Femur (tissue), 1 donor: ENCODE measurements around the gene MTG2.

Source experiments
- DNase-seq: peaks from one replicate; pipeline ENCODE4 v3.0.0-alpha.2; 2017

The MTG2 gene

DNA sequence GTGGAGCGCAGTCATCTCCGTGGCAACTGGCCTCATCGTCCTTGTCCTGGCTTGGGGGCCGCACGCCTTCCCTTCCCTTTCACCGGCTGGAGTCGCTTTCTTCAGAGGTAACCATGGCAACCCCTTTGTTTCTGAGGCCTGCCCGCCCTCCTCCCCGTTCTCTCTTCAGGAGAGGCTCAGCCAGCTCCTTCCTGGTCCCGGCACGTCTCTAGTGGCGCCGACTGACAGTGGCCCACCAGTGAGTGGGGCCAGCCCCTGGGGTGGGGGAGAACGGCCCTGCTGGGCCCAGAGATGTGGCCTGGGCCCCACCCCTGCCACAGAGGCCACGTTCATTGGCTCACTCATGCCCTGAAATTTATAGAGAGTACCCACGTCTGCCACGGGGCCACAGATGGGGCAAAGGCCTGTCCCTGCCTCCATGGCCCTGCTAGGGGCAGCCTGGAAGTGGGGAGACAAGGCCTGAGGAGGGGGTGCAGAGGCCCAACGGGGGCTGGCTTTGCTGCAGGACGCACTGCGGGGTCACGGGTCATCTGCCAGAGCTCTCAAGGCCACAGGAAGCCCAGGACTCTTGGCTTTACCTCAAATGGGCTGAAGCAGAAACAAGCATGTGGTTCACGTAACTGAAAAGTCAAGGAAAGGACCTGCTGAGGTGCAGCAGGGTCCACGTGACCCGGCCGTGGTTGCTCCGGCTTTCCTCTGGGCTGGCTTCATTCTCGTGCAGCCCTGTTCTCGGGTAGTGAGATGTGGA lies 54.1 kb downstream of the MTG2 start:
- DNase-seq, result no peak

DNA sequence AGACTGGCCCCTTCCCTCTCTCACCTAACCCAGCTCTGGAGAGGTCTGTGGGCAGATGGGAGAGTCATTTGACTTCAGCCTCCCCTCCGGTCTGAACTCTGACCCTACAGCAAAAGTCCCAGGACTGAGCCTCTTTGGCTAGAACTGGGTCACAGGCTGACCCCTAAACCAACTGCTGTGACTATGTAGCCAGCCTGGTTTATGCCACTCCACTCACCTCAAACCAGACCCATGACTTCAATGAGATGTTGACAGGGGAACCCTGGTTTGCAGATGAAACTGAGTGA lies 54.6 kb downstream of the MTG2 start:
- DNase-seq, result no peak

DNA sequence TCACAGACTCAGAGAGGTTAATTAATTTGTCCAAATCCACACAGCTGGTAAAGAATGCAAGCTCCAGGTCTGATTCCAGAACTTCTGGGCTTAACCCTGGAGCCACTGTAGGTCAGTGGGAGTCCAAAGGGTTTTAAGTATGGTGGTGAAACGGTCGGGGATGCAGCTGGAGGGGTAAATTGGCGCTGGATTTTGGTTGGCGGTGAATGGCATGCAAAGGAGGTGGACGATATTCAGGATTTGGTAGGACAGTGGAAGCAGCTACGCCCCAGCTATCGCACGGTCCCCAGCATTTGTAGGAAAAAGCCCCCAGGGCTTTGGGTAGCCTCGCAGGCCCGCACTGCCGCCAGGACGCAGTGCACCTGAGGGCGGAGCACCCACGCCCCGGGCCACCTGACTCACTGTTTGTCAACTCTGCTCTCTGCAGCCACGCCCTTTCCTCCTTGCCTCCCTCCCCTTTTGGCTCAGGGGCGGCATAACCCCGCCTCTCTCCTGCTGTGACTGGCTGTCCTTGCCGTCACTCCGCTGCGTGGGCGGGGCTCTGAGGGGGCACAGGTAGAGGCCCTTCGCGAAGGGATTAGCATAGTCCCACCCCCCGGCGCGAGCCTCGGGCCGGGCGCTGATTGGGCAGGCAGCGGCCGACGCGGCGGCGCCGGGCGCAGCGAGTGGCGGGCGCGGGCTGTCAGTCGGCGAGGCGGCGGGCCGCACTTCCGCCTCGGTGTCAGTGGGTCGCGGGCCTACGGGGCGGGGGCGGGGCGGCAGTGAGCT lies 55.2 kb downstream of the MTG2 start, which contains the start of gene OSBPL2:
Gene OSBPL2 (plus strand): TSS at position 721 of the 768 bp plus-strand sequence. CDS start 17,664 bp downstream, outside the sequence.
- DNase-seq, result peak; percentile 100

DNA sequence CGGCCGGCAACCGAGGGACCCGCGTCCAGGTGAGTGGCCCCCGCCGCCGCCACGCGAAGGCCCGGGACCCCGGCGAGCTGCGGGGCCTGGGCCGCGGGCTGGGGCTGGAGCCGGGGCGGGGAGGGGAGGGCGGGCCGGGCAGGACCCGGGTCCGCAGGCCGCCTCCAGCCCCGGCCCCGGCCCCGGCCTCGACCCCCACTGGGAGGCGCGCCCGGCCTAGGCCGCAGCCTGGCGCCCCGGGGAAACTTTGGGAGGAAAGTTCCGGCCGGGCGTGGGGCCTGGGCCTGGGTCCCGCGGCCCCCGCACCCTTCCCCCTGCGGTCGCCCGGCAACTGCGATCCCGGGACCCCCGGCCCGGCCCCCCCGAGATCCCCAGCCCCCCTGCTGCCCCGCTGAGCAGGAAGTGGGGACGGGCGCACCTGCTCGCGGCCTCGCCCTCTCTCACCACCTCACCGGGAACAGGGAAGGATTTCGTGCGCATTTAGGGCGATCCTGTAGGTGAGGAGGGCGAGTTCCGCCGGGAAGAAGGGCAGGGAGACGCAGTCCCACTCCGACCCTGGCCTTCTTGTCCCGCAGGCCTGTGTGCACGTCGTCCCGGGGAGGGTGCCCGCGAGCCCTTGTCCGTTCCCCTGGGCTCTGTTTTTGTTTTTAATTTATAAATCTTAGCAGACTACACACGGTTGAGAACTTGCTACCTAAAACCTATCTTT lies 55.9 kb downstream of the MTG2 start:
- DNase-seq, result no peak

DNA sequence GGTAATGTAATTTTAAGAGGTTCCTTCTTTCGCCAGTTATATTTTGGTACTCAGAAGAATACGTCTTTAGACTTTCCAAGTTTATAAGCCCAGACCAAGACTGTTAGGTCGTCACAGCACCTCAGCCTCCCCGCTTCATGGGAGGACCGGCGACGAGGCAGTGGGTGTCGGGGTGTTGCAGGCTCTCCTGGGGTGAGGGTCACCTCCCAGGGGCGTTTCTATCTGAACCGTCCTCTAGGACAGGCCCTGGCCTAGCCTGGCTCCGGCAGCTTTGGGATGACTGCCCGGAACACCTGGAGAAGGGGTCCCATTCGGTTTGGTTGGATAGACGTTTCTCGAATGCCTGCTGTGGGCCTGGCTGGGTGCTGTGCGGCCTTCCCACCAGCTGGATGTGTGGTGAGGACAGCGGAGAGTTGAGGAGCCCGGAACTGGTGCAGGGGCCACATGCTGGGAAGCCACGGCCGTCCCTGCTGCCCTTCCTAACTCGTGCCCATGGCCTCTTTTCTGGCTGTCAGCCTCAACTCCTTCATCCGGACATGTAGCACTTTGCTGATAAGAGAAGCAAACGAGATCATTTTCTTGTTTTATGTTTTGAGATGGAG lies 56.6 kb downstream of the MTG2 start:
- no peak for DNase-seq

DNA sequence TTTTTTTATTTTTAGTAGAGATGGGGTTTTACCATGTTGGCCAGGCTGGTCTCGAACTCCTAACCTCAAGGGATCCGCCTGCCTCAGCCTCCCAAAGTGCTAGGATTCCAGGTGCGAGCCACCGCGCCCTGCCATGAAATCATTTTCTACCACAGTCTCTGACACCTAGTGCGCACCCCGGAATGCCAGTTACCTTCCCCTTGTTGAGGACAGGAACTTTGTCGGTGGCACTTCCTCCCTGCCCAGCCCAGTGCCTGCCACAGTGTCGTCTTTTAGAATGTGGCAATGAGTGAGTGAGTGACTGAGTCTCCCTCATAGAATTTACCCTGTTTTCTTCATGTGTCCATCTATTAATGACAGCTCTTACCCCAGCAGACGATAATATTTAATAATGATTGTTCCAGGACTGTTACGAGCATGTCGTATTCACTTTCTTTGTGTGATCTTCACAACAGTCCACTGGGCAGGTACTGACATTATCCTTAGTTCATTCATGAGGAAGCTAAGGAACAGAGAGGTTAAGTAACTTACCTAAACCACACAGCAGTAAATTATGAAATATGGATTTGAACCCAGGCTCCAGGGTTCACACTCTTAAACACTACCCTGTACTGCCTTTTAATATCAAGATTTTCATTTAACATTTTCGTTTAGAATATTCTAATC lies 57.3 kb downstream of the MTG2 start:
- no peak for DNase-seq

DNA sequence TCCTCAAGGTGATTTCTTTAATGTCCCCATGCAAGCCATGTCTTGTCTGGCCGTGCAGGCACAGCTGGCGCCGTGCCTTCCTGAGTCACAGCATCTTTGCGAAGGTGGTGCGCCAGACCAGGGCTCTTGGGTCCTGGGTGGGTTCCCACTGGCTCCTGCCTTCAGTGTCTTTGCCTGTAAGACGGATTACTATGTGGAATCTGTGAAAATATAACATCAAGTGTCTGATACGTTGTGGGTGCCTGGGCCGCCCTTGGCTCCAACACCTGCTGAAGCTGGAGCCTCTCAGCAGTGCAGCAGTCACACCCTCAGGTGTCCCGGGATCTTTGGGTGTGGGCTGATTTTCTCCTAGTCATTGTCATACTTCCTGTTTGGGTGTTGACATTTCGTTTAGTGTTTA lies 58.7 kb downstream of the MTG2 start:
- DNase-seq, result no peak

DNA sequence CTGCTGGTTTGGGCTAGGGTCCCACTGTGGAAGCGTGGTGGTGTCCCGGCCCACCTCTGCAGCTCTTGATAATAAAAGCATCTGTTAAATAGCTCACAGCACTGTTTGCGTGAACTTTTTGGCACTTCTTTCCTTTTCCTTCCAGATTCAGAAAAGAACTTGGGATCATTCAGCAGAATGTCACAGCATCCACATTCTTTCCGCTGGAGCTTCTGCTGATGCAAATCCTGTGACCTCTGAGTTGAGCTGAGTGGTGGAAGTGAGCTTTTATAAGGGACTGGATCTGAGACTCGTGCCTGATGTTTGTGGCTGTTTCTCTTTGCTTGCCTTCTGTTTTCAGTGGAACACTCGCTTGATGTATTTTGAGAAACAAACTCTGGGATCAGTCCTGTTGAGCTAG lies 59.3 kb downstream of the MTG2 start:
- no peak for DNase-seq

DNA sequence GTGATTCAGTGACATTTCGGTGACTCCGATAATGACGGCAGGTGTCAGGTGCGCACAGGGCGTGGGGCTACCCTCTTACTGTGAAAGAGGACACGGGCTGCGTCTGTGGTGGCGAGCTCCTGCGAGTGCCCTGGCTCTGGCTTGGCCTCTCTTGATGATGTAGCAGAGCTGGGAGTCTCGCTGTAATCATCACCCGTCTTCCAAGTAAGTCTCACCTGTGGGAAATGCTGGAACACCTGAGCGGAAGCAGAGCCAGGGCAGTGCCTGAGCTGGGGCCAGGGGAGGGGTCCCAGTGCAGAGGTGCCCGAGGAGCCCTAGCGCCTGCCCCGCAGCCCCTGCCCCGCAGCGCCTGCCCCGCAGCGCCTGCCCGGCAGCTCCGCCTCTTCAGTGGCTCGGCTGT lies 60.3 kb downstream of the MTG2 start:
- no peak for DNase-seq

DNA sequence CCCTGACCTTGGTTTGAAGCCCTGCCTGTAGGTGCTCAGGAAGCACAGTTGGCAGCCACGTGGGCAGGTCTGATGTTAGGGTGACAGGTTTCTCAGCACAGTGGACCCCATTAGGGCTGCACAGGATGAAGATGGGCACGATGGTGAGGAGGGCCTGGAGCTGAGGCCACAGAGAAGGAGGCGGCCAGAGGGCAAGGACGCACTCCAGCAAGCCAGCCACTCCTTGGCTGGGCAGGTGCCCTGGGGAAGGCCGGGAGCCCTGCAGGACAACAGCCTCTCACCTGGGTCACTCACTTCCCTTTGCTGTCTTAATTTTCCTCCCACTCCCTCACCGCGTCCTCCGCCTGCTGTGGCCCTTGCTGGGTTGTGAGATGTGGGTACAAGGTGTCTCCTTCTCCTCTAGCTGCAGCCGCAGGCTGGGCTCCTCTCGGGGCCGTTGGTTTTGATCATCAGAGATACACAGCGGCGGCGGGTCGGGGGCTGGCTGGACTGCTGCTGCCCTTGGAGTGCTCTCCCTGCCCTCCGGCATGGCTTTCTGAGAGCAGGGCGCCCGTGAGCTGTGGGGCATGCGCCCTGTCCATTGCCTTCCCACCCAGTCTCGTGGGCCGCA lies 61.2 kb downstream of the MTG2 start:
- DNase-seq, result no peak

DNA sequence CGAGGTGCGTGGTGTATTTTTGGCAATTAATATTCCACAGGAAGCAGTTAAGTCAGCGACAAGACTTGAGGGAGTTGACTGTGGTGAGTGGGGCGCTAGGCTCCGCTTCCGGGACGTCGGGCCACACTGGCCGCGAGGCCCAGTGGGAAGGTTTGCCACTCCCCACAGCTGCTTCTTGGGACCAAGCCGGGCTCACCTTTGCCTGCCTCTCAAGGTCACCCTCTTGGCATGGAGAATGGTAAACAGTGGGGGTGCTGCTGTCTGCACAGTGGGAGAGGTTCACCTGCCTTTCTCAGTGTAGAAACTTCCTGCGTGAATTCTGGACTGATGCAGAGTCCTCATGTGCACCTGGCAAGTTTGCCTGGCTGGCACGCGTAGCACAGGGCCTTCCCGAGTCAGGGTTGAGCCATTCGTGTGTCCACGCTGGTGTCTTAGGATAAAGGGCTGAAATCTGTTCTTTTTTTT lies 61.8 kb downstream of the MTG2 start:
- no peak for DNase-seq

DNA sequence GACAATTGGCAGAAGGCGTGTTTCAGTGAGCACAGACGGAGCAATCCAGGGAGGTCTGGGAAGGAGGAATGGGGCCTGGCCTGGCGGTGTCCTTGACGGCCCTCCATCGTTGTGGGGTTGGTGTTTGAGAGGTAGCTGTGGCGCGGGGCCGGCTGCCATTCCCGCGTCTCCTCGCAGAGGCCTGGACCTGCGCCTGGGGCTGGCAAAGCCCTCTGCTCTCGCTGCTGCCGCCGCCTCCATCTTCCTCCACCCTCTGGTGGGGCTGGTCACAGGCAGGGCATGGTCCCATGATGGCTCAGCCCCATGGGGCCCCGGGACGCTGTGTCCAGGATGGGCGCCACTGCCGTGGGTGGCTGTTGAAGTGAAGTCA lies 63.1 kb downstream of the MTG2 start:
- DNase-seq, result no peak

DNA sequence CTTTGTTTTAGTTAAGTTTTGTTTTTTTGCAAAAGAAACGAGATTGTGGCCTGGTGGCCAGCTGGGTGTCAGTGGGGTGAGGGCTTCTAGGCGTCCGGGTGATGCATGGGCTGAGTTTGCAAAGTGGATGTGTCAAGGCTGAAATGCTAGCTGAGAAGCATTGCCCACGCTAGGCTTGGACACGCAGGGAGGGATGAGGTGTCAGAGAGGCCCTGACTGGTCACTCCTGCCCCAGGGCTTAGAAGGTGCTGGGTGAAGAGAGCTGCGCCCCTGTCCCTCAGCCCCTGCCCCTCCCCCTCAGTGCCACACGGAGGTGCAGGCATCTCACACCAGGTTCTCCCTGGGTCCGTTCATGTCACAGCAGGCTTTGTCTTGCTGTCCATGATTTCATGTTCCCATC lies 63.6 kb downstream of the MTG2 start:
- DNase-seq, result no peak

DNA sequence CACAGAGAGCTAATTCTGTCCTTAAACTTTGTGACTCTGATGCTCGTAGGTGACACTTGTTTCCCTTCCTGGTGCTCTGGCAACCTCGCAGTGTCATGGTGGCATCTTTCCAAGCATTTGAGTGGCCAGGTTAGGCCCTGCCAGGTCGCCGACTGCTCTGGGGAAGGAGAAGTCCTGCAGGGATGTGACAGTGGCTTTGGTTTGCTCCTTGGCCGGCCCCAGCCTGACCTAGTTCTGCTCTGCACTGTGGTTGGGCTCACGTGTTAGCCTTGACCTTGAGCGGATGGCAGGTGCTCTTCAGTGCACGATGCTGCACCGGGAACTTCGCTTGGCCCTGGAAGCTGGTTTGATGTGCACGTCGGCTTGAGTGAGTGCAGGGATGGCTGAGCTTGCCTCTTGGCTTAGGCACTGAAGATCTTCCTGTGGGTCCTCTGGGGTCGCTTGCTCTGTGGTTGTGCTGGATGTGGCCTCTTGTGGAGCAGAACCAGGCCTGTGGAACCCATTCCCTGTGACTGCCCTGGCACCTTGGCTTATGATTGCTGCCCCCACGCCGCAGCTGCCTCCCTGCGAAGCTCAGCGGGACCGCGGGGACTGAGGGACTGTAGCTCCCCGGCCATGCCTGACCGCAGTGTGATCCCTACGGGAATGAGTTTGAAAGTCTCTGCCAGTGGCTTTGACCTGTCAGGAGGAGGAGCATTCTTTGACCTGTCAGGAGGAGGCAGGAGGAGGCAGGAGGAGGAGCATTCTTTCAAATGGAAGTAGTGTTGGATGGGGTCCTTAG lies 64.2 kb downstream of the MTG2 start:
- DNase-seq, result no peak

DNA sequence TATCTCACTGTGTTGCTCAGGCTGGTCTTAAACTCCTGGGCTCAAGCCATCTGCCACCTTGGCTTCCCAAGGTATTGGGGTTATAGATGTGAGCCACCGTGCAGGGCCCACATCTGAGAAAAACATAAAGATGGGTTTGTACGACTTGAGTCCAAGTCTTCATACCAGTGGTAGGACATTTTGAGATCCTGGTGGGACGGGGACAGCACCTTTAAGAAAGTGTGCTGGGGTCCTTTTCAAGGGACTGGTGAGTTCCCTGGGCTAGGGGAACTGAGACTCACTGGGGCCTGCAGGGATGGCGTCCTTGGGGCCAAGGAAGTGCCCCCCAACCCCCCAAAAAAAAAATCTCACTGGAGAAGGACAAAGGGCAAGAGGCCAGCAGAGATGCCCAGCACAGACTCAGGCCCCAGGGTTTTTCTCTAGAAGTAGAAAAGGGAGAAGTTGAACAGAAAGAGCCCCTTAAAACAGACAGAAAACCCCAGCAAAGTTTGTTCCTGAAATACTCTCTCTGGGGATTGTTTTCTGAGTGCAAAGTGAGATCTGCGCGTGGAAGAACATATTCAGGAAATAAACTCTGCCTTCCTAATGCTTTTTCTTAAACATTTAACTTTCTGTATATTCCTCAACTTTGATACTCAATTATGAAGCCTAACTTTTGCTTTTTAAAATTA lies 66.2 kb downstream of the MTG2 start:
- no peak for DNase-seq

DNA sequence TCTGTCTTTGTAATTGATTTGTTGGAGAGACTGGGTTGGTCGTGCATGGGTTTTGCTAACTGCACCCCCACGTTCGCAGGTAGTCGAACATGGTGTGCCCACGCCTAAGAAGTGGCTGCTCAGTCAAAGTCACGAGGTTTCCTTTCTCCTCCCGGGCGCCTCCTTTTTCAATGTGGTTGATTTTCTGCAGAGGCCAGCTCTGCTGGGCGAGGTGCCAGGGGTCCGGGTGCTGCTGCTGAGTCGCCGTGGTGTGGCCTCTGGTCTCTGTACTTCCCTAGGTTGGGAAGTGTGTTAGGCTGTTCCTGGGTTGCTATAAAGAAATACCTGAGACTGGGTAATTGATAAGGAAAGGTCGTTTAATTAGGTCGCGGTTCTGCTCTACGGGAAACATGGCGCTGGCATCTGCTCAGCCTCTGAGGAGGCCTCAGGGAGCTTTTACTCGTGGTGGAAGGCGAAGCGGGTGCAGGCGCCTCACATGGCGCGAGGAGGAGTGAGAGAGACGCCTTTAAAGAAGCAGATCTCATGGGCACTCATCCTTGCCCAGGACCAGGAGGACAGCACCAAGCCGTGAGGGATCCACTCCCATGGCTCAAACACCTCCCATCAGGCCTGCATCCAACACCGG lies 69.6 kb downstream of the MTG2 start:
- DNase-seq, result no peak
